Measurements from ENCODE around the gene KRTCAP3. TPM values are rescaled to one million over a fixed set of nuclear protein-coding genes. Genes with fewer than 3 reads are reported as not detected.
"Not testable (repeated sequence)": the region's sequence is repeated elsewhere in the genome, so short reads cannot be mapped to it uniquely, and the experiment has no call there.

The KRTCAP3 gene
- total RNA-seq, result 65.7 TPM

- peak; percentile 56 for DNase-seq (ENCODE audit: low spot score)
These were observed at the start of gene KRTCAP3 for GRCh38 chr2:27441958-27442919. Gene KRTCAP3, plus strand, starts transcription at chr2:27442381. Its CDS starts 32 bp downstream, at chr2:27442413.

GRCh38 chr2:27393225-27393624 is 49.0 kb upstream of the KRTCAP3 start:
- DNase-seq (ENCODE audit: low spot score), result no peak

DNA sequence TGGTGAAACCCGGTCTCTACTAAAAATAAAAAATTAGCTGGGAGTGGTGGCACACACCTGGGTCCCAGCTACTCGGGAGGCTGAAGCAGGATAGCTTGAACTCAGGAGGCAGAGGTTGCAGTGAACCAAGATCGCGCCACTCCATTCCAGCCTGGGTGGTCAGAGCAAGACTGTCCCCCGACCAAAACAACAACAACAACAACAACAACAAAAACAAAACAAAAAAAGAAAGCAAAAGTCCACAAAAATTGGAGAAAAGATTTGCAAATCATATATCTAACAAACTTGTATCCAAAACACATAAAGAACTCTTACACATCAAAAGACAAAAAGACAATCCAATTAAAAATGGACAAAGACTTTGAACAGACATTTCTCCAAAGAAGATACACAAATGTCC is 43.2 kb upstream of the KRTCAP3 start:
- DNase-seq (ENCODE audit: low spot score), result no peak

GRCh38 chr2:27400348-27401135 is 41.6 kb upstream of the KRTCAP3 start:
- DNase-seq (ENCODE audit: low spot score), result no peak

GRCh38 chr2:27407798-27408491 is 34.2 kb upstream of the KRTCAP3 start:
- no peak for DNase-seq (ENCODE audit: low spot score)

- no peak for DNase-seq (ENCODE audit: low spot score)
These were observed 33.4 kb upstream of the KRTCAP3 start for GRCh38 chr2:27408601-27409320.

- DNase-seq (ENCODE audit: low spot score), result peak; percentile 96
These were observed 32.7 kb upstream of the KRTCAP3 start, which contains the start of gene PPM1G for GRCh38 chr2:27409321-27410073. Gene PPM1G, minus strand, starts transcription at chr2:27409591. Its CDS starts 169 bp downstream, at chr2:27409422.

- DNase-seq (ENCODE audit: low spot score), result no peak
These were observed 29.6 kb upstream of the KRTCAP3 start for GRCh38 chr2:27412419-27413152.

DNA sequence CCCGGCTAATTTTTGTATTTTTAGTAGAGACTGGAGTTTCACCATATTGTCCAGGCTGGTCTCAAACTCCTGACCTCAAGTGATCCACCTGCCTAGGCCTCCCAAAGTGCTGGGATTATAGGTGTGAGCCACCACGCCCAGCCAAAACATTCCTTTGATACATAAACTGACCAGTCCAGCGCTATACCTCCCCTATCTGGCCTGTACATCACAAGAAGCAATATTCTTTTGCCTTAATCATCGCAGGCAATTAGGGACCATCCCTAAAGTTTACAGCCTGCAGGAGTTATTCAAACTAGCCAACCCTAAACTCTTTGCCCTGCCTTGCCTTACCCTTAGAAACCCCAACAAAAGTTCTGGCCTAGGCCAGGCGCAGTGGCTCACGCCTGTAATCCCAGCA is 26.0 kb upstream of the KRTCAP3 start:
- no peak for DNase-seq (ENCODE audit: low spot score)

DNA sequence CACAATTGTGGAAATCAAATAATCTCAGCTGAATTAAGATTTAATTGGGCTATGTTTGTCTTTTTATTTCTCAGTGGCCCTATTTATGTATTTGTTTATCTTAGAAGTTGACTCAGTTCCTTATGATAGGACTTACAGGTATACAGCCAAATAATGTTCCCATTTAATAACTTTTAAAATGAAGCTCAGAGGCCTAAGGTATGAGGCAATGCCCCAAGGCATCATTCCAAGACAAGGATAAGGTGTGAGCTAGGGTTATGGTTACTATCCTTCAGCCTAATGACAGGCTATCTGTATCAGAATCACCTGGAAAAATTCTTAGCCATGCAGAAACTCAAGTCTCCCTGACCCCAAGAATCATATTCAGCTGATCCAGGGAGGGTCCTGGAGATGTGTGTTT is 21.2 kb upstream of the KRTCAP3 start:
- DNase-seq (ENCODE audit: low spot score), result no peak

- no peak for DNase-seq (ENCODE audit: low spot score)
These were observed 20.4 kb upstream of the KRTCAP3 start for GRCh38 chr2:27421660-27422250.

- no peak for DNase-seq (ENCODE audit: low spot score)
These were observed 19.2 kb upstream of the KRTCAP3 start for GRCh38 chr2:27422958-27423357.

DNA sequence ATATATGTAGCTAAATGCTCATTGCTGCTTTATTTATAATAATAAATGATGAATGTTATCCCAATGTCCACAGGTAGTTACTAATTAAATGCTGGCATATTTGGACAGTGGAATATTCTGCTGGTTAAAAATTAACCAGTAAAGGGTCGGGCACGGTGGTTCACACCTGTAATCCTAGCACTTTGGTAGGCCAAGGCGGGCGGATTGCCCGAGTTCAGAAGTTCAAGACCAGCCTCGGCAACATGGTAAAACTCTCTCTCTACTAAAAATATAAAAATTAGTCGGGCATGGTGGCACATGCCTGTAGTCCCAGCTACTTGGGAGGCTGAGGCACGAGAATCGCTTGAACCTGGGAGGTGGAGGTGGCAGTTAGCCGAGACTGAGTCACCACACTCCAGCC is 17.1 kb upstream of the KRTCAP3 start:
- DNase-seq (ENCODE audit: low spot score), result not testable (repeated sequence)

DNA sequence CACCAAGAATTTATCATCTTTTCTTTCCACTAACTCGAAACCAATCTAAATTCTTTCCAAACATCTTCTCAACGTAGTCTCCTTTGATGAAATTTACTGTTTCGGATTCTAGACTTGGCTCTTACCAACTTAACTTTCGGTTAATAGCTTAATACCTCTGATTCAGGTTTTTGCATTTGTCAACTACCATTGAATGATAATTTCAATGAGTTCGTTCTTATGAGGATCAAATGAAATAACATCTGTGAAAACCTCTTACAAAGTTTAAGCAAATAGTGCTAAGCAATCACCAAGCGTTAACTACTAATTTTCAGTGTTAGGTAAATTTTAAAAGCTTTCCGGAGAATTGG is 14.3 kb upstream of the KRTCAP3 start:
- DNase-seq (ENCODE audit: low spot score), result no peak

- DNase-seq (ENCODE audit: low spot score), result peak; percentile 93
These were observed 13.8 kb upstream of the KRTCAP3 start, which contains the start of gene NRBP1 for GRCh38 chr2:27428213-27428977. Gene NRBP1, plus strand, starts transcription at chr2:27428631. Its CDS starts 4,643 bp downstream, at chr2:27433274.

- DNase-seq (ENCODE audit: low spot score), result peak; percentile 81
These were observed 13.1 kb upstream of the KRTCAP3 start for GRCh38 chr2:27428978-27429541.

DNA sequence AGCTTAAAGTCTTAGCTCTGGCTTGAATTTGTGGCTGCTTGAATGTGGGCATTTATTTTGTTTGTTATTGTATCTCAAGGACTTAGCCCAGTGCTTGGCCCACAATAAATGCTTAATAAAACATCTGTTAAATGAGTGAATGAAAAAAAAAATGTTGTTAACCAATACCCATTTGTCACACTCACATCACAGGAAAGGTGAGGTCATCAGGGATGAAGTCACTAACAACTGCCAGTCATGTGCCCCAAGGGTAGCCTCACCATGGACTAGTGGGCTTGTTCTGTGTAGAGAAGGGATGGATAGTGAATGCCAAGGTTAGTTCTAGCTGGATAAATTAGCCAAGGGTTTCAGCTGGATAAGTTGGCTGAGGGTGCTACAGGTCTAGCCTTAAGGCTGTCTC is 10.8 kb upstream of the KRTCAP3 start:
- DNase-seq (ENCODE audit: low spot score), result no peak

DNA sequence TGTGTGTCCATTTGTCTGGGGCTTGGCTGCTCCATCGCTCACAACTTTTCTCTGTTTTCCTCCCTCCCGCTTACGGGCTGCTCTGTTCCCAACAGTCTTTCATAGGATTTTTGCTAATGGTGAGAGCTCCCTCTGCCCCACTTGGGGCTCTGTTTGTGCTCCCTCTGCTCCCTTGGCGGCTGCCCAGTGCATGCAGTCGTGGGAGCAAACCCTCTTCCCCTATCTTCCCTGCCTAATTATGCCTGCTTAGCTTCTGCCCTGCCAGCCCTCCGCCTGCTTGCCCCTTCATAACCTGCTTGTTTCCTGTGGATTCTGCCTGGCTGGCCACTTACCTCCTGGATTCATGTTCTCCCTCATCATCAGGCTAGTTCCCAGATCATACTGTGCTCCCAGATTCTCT is 6.6 kb upstream of the KRTCAP3 start:
- DNase-seq (ENCODE audit: low spot score), result no peak

Data from mucosa of gallbladder (tissue), 1 donor.